AML-193 (cell line): ENCODE results near the gene ALOX5.
"Not testable (repeated sequence)": the region's sequence is repeated elsewhere in the genome, so short reads cannot be mapped to it uniquely, and the experiment has no call there.

Experiments used
- DNase-seq, 2 experiments: peaks; one replicate each; lab custom pipeline; 2025; lab: John Stamatoyannopoulos, UW

ALOX5 gene

GRCh38 chr10:45404770-45405120 is 30.7 kb downstream of the ALOX5 start:
- DNase-seq: no peak

GRCh38 chr10:45407542-45407941 is 33.5 kb downstream of the ALOX5 start:
- DNase-seq: no peak

GRCh38 chr10:45408421-45409319 is 34.7 kb downstream of the ALOX5 start:
- no peak for DNase-seq

GRCh38 chr10:45409347-45409746 is 35.3 kb downstream of the ALOX5 start:
- DNase-seq: not testable (repeated sequence)

GRCh38 chr10:45409782-45410181 is 35.8 kb downstream of the ALOX5 start:
- DNase-seq: no peak

- DNase-seq: no peak
Measured at GRCh38 chr10:45410489-45410806, 36.4 kb downstream of the ALOX5 start.

GRCh38 chr10:45410807-45411606 is 37.0 kb downstream of the ALOX5 start:
- DNase-seq: no peak

GRCh38 chr10:45411607-45411940 is 37.6 kb downstream of the ALOX5 start:
- no peak for DNase-seq

- not testable (repeated sequence) for DNase-seq
Measured at GRCh38 chr10:45415062-45415461, 41.0 kb downstream of the ALOX5 start.

GRCh38 chr10:45416603-45417002 is 42.6 kb downstream of the ALOX5 start:
- DNase-seq: no peak

- DNase-seq: no peak
Measured at GRCh38 chr10:45417746-45418145, 43.7 kb downstream of the ALOX5 start.

GRCh38 chr10:45418417-45418848 is 44.4 kb downstream of the ALOX5 start:
- no peak for DNase-seq

- DNase-seq: peak; percentile 84 to 88
Measured at GRCh38 chr10:45418849-45419675, 45.0 kb downstream of the ALOX5 start.

- no peak for DNase-seq
Measured at GRCh38 chr10:45419676-45420025, 45.6 kb downstream of the ALOX5 start.

GRCh38 chr10:45420453-45421192 is 46.6 kb downstream of the ALOX5 start:
- DNase-seq: peak; percentile 84 to 91

- peak in 1 of 2 experiments; percentile 6 for DNase-seq
Measured at GRCh38 chr10:45421221-45422097, 47.4 kb downstream of the ALOX5 start.

GRCh38 chr10:45422207-45422865 is 48.3 kb downstream of the ALOX5 start:
- no peak for DNase-seq

GRCh38 chr10:45422866-45423659 is 49.0 kb downstream of the ALOX5 start:
- no peak for DNase-seq

GRCh38 chr10:45423976-45424499 is 50.0 kb downstream of the ALOX5 start:
- DNase-seq: no peak
